Activated T-cell treated with anti-CD3 and anti-CD28 coated beads, Interleukin-2, amount 50 U/mL, for 1 hour (primary cell): ENCODE results near the gene TTYH2.
"Not testable (repeated sequence)": the region's sequence is repeated elsewhere in the genome, so short reads cannot be mapped to it uniquely, and the experiment has no call there.

Source experiments
- DNase-seq: peaks from one replicate; pipeline ENCODE4 v3.0.0-alpha.2; 2020

Gene TTYH2

DNA sequence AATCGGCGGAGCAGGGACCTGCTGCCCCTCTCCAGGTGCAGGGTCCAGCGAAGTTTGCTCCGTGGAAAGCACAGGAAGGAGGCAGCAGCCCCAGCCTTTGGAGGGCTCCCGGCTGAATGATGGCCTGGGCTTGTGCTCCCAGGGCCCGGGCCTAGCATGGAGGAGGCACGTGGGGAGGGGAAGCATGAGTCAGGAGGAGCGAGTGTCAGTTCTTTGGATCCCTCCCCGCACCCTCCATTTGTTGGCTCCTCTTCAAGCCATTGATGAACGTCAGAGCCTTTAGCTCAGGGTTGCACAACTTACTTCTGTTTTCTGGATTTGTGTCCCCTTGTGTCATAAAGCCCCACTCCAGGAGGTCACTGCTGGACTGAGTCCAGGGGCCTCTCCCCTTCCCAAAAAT is 25.8 kb downstream of the TTYH2 start:
- no peak for DNase-seq

DNA sequence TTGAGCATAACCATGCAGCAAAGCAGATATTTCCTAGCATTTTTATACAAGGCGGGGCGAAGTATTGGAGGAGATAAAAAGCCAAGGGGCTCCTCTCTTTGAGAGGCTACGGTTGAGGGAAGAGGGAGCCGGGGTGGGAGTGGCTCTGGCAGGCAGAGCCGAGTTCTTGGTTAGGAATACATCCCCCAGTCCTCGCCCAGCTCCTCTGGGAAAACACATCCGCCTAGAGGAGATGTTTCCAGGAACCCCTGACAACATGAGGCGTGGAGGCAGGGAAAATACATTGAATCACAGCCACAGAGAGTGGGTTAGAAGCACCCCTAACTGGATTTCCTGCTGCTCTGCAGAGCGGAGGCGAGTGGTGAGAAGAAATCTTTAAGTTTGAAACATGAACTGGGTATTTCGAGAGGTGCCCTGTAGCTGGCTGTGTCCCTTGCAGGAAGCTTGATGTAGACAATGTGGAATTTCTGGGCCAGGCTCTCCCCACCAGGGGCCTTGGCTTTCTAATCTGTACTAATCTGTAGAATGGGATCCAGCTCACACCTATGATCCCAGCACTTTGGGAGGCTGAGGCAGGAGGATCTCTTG is 27.3 kb downstream of the TTYH2 start:
- DNase-seq: no peak

DNA sequence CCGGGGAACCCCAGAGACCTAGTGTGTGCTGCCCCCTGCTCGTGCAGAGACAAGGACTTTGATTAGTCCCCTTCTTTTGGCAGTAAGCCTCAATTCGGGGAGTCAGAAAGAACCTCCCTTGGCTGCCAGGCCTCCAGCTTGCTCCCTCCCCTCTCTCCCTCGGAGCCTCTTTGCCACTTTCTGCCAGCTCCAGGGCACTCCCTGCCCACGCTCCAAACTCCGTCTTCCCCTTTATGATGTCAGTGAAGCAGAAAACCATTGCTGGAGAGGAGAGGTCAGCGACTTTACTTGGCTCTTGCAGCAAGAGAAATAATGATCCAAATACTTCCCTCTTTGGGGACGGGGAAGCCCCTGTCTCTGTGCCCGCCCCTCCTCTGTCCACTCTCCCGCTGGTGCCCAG is 28.1 kb downstream of the TTYH2 start:
- DNase-seq: no peak

DNA sequence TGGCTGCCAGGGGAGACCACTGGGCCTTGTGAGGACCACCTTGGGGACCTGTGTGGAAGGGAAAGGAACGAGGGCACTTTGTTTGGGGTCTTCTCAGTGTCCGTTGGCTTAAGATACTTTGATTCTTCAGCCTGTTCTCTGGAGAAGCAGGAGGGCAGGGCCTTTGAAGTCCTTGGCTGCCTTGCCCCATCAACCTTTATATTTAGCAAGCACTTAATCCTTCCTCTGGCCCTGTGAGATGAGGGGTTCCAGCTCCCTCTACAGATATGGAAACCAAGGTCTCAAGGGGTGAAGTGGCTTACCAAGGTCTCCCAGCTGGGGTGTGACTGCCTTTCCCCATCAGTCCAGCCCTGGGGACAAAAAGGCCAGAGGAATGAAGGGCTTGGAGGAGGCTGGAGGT is 28.5 kb downstream of the TTYH2 start:
- DNase-seq: no peak

DNA sequence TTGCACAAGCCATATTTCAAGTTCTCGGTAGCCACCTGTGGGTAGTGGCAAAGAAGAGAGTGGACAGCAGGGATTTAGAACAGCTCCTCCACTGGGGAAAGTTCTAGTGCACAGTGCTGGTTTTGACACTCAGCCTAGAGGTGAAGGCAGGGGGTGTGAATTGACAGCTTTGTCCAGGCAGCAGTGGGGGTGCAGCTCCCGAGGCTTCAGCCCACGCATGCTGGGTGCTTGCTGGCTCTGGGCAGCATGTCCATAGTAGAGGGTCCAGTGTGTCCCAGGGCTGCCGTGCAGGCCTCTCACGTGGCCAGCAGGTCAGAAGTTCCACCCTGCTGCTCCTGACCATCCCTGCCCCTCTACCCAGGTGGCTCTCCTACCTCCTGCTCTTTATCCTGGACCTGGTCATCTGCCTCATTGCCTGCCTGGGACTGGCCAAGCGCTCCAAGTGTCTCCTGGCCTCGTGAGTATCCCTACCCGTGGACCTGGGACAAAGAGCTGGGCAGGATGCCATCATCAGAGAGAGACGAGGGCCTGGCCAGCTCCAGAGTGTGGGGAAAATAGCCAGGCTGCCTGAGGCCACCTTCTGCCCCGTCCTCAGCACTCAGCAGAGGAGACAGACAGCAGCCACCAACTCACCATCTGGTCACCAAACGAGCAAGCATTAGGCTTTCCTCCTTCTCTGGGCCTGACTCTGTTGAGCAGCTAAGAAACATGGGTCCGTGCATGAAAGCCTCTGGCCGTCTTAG is 29.8 kb downstream of the TTYH2 start:
- DNase-seq: no peak

DNA sequence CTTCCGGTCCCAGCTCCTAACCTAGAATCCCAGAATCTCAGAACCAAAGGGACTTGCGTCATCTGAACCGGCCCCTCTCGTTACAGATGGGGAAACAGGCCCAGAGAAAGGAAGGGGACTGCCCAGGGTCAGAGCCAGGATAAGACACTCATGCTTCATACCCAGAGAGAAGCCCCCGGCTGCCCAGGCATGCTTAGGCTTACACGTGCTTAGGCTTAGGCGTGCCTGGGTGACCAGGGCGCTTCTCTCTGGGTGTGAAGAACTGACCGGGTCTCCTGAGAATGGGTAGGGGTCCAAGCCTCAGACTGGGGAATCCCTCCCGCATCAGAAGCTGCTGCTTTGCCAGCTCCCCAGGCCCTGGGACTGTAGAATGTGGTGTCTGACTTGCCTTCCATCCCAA is 30.8 kb downstream of the TTYH2 start:
- DNase-seq: no peak

DNA sequence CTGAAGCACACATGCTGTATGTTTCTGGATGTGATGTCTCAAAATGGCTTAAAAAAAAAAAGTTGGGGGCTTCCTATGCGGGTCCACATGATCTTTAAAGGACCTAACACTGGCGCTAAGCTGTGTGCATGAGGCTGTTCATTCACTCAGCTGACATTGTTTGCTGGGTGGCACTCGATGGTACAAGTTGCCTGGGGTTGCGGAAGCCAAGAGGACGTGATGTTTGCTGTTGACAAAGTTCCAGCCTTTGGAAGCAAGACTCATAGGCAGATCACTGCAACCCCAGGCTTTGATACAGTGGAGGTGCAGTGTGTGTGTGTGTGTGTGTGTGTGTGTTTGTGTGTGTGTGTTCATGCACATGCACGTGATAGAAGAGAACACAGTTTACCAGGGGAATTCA is 31.2 kb downstream of the TTYH2 start:
- DNase-seq: no peak

DNA sequence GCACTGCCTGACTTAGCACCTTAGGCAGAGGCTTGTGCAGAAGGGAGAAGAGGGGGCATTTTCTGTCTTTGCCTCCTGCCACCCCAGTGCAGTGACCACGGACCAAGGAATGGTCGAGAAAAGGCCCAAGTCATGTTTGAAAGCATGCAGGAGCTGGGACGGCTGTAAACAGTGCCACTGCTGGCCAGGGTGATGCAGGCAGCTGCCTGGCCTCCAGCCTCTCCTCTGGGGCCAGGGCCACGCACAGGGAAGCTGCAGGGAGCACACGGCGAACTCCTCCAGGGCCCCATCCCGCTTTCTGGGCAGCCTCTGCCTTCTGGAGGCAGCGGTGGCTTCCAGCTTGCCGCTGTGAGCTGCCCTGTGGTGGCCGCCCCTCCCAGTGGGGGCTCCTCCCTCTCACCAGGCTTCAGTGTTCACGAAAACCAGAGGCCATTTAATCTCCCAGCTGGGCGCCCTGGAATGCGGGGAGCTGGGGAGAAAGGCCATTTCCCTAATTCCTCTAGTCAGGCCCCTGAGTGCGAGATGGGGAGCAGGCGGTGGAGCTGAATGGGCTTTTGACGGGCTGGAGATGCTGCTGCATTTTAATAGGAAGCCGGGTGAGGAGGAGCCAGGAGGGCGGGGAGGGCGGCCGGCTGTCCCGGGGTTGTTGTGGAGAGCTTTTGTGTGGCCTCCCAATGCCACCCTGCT is 31.9 kb downstream of the TTYH2 start:
- no peak for DNase-seq

DNA sequence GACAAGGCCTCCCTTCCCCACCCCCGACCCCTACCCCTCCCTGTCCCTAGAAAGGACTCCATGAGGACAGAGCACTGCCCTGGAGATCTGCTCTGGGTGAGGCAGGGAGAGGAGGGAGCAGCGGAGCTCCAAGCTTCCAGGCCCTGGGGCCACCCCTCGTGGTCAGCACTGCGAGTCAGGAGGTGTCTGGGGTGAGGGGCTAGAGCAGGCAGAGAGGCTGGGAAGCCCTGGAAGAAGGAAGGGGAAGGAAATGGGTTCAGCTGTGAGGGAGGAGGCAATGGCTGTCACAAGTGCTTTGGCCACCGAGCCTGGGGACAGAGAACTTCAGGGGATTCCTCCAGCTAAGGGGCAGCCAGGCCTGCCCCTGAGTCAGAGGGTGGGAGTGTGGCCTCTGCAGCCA is 32.5 kb downstream of the TTYH2 start:
- no peak for DNase-seq

DNA sequence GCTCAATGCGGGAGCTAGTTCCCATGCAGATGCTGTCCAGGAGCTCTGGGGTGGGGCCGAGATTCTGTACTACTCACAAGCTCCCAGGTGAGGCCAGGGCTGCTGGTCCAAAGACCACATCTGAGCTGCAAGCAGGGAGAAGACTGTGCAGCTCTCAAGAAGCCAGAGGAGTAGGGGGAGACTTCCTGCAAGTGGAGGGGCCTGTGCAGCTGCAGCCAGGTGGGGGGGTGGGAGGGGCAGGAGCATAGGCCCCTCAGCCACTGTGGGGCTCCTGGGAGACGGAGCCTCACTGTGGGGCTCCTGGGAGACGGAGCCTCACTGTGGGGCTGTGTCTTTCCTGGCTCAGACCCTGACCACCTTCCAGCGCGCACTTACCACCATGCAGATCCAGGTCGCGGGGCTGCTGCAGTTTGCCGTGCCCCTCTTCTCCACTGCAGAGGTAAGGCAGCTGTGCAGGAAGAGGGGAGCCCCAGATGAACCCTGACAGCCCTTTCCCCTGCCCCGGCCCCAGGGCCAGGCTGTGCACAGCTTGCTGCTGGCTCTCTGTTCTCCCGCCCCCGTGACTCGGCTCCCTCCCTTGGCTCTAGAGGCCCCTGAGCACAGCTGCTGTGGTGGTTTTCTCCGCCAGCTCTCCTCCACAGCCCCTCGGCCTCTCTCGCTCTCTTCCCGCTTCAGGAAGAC is 36.4 kb downstream of the TTYH2 start:
- DNase-seq: no peak

DNA sequence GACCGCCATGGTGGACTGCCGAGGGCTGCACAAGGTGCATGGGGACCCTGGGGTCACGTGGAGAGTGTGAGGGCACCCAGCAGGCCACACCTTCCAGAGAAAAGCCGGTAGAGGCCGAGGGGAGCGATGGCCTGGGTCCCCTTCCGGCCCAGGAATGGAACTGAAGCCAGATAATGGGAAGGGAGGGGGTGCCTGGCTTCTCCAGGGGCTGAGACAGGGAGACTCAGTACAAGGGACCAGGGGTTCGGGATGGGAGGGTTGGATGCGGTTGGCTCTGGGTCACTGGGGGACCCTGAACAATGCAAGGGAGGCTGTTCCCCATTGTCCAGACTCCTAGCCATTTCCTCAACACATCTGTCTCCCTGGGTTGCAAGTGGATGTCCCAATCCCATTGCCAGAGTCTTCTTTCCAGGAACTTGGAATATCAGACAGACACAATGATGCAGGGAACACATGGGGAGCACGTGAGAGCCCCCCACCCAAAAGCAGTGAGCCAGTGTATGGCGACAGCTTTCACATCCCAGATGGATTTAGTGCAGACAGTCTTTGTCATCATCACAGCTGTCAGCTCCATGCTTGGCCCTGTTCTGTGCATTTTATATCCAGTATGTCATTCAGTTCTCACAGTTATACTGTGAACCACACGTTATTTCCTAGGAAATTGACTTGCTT is 37.1 kb downstream of the TTYH2 start:
- no peak for DNase-seq

DNA sequence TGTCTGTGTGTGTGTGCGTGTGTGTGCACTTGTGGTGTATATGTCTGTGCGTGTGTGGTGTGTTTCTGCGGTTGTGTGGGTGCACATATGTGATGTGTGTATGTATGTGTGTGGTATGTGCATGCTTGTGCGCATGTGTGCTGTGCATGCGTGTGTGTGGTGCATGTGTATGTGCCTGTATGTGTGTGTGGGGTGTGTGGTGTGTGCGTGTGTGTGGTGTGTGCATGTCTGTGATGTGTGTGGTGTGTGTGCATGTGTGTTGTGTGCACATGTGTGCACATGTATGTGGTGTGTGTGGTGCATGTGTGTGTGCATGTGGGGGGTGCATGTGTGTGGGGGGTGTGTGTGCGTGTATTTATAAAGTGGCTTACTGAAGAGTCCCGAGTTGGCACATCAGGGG is 37.7 kb downstream of the TTYH2 start:
- no peak for DNase-seq

DNA sequence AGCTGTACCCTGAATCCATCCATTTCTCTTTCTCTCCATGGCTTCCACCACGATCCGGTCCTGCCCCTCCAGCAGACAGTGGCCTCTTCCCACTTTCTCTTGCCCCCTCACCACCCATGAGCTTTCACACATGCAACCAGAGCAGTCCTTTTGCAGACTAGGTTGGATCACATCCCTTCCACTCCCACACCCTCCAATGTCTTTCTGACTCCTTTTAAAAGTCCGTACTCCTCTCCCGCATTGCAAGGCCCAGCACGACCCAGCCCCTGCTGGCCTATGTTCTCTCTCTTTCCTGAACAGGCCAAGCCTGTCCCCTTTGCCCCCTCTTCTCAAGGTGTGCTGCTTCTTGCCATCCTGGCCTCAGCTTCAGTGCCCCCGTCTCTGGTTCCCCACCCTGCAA is 38.2 kb downstream of the TTYH2 start:
- no peak for DNase-seq

DNA sequence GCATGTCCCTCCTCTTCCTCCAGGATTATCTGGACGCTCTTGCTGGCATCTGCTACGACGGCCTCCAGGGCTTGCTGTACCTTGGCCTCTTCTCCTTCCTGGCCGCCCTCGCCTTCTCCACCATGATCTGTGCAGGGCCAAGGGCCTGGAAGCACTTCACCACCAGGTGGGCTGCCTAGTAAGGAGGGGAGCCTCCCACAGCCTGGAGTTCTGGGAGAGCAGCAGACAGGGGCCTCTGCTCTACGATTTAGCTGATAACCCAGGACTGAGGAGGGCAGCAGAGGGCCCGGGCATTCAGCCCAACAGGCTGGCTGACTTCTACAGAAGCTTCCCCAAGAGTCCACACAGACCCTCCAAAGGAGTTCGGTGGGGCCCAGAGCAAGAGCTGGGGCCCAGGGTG is 38.8 kb downstream of the TTYH2 start:
- DNase-seq: no peak

DNA sequence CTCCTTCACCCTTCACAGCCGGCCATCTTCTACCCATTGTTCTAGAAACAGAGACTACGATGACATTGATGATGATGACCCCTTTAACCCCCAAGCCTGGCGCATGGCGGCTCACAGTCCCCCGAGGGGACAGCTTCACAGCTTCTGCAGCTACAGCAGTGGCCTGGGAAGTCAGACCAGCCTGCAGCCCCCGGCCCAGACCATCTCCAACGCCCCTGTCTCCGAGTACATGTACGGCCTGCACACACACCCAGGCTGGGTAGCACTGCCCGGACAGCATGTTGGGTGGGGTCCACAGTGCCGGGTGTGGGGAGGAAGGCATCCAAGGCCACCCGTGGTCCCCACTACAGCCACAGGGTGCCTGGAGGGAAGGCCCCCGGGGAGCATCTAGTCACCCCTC is 39.7 kb downstream of the TTYH2 start:
- no peak for DNase-seq

DNA sequence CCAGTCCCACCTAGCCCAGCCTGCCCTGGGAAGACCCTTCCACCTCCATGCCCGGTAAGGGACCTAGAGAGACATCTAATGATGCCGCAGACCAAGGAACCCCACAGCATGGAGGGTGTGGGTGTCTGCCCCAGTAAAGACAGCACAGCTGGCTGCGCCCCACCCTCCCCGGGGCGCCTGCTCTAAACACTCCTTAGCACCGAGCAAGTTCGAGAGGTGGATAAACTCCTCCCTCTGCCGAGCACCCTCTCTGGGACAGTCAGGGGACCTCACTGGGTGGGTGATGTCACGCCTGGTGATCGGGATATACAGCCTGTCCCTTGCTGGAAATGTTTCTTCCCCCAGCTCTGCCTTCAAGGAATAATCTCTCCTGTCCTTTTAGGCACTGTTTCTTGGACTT is 43.9 kb downstream of the TTYH2 start:
- no peak for DNase-seq

DNA sequence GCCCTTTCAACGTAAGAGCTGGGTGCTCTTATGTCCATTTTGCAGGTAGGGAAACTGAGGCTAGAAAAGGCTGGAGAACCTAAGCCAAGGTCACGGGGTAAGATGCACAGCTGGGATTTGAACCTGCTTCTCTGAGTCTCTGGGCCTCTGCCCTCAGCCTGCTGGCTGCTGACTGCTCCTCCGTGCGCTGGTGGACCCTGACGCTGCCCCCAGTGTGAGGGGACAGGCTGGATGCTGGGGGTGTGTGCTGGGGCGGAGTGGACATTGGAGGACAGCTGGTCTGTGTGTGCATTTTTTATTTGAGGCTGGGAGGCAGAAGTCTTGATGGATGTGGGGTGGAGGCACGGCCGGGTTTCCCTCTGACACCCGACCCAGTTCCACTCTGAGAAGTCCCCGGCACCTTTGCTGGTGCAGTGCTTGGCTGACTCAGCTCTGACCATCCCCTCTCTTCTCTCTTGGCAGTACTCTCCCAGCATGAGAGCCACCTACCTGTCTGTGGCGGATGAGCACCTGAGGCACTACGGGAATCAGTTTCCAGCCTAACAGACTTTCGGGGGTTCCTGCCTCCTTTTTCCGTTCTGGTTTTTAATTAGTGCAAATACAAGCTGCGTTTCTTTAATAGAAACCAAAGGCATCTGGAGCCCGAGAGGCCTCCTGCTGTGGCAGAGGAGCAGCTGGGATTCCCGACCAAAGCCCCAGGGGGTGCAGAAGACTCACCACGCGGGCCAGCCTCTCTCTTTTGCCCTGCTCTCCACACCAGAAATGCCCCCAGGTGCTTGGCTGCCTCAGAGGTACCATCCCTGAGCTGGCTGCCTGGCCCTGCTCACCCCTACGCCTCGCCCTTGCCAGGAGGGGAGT is 46.5 kb downstream of the TTYH2 start:
- no peak for DNase-seq

DNA sequence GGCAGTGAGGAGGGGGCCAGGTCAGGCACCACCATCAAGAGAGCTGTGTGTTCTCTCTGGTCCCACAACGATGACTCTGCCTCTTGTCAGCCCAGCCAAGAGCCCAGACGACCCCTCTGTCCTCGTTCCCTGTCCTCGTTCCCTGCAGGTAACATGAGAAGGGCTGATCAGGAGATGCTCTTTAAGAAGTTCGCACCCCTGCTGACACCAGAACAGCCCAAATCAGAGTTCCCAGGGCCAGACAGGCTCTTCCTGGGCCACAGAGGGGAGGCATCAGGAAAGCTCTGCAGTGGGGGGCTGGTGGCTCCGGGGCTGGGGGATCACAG is 47.1 kb downstream of the TTYH2 start:
- DNase-seq: no peak

DNA sequence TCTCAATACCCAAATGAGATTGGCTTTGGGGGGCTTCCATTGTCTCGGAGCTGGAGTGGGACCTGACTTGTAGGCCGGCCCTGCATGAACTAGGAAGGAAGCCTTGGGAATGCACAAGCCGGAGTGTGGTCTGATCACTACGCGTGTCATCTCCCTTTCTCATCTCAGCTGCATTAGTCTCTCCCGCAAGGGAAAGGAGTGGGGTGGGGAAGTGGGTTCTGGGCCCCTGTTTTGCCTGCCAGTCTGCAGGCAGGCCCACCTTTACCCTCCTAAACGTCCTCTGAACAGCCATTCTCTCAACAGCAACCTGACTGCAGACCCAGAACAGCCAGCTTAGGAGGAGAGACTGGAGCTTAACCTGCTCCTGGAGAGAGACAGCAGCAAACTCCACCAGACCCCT is 49.2 kb downstream of the TTYH2 start:
- DNase-seq: no peak

DNA sequence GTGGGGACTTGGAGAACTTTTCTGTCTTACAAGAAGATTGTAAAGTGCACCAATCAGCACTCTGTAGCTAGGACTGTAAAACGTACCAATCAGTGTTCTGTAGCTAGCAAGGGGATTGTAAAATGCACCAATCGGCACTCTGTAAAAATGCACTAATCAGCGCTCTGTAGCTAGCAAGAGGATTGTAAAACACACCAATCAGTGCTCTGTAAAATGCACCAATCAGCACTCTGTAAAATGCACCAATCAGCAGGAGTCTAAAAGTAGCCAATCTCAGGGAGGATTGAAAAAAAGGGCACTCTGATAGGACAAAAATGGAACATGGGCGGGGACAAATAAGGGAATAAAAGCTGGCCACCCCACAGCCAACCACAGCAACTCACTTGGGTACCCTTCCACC is 53.7 kb downstream of the TTYH2 start:
- not testable (repeated sequence) for DNase-seq

DNA sequence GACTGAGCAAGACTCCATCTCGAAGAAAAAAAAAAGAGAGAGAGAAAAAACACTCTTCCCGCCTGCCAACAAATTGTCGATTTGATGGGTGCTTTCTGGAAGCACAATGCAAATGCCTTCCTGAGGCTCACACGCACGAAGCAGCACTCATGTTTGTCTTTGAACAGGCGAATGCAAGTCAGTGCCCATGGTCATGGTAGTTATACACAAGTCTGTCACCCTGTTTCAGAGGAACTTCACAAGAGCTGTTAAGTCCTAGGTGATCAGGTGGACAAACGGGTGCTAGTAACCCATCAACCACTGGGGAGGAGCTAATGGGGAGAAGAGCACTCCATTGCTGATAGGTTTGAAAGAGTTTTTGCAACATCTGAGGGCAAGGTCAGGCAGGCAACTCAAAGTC is 54.2 kb downstream of the TTYH2 start:
- no peak for DNase-seq

DNA sequence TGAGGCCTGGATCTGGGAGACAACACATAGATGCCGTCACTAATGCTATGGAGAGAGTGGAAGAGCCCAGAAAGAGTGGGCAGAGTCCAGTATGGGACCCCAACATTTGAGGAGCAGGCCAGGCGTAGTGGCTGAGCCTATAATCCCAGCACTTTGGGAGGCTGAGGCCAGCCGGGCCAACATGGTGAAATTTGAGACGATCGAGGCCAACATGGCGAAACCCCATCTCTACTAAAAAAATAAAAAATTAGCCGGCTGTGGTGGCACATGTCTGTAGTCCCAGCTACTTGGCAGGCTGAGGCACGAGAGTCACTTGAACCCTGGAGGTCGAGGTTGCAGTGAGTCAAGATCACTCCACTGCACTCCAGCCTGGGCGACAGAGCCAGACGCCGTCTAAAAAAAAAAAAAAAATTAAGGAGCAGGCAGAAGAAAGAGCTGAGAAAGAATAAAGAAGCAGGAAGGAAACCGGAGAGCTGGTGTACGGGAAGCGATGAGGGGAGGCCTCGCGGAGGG is 54.7 kb downstream of the TTYH2 start:
- DNase-seq: no peak
